Measurements from ENCODE around the gene ZBTB7C. TPM values are rescaled to one million over a fixed set of nuclear protein-coding genes. Genes with fewer than 3 reads are reported as not detected.

ZBTB7C gene
- total RNA-seq, 1 experiment from 2014 or later, result 0.32 TPM

- intact Hi-C loops (cut with micrococcal nuclease; ENCODE audit: unreplicated experiment), result no loop called here
- Histone ChIP-seq H3K4me3 (ENCODE audit: low read depth, low read length, poor library complexity, severe bottlenecking) (no peak overlapping the region), H3K27me3 (replicated peaks; ENCODE audit: insufficient read depth, low read depth, low read length, poor library complexity) (peaks cover 28% of the 10 kb centered on the region), H3K4me1 (ENCODE audit: insufficient read depth, low read length, poor library complexity, severe bottlenecking) (no peaks in the 10 kb centered on the region), H3K27ac (ENCODE audit: low read depth, low read length, poor library complexity, severe bottlenecking) (no peak overlapping the region), H3K36me3 (ENCODE audit: insufficient read depth, low read length, poor library complexity, severe bottlenecking) (no peaks in the 10 kb centered on the region), H3K9me3 (ENCODE audit: low read depth, low read length, poor library complexity, severe bottlenecking) (no peaks in the 10 kb centered on the region)
- CTCF ChIA-PET, result no interaction called here
- TF ChIP-seq CTCF (conservative IDR thresholded peaks at IDR 0.05; ENCODE audit: low read depth, low read length), result no peak
- TF ChIP-seq EZH2 (IDR thresholded peaks at IDR 0.05; ENCODE audit: borderline replicate concordance, low read depth, low read length, poor library complexity, severe bottlenecking), result no peak
- DNase-seq (ENCODE audit: low spot score), result no peak
- POLR2A ChIA-PET (ENCODE audit: low non-redundant PET), result no interaction called here
- no TSS peak for BruUV-seq (replicated peaks)
These were observed 387.8 kb downstream of the ZBTB7C start for GRCh38 chr18:48021273-48021914.

GRCh38 chr18:48020337-48021250, 388.6 kb downstream of the ZBTB7C start:
- no peak overlapping the region for H3K27ac ChIP-seq (ENCODE audit: low read depth, low read length, poor library complexity, severe bottlenecking)
- H3K27me3 ChIP-seq (replicated peaks; ENCODE audit: insufficient read depth, low read depth, low read length, poor library complexity), result peaks cover 28% of the 10 kb centered on the region
- no peaks in the 10 kb centered on the region for H3K9me3 ChIP-seq (ENCODE audit: low read depth, low read length, poor library complexity, severe bottlenecking)
- no peaks in the 10 kb centered on the region for H3K36me3 ChIP-seq (ENCODE audit: insufficient read depth, low read length, poor library complexity, severe bottlenecking)
- DNase-seq (ENCODE audit: low spot score), result no peak
- POLR2A ChIA-PET (ENCODE audit: low non-redundant PET), result no interaction called here
- no peaks in the 10 kb centered on the region for H3K4me1 ChIP-seq (ENCODE audit: insufficient read depth, low read length, poor library complexity, severe bottlenecking)
- BruUV-seq (replicated peaks), result no TSS peak
- H3K4me3 ChIP-seq (ENCODE audit: low read depth, low read length, poor library complexity, severe bottlenecking), result no peak overlapping the region
- TF ChIP-seq EZH2 (IDR thresholded peaks at IDR 0.05; ENCODE audit: borderline replicate concordance, low read depth, low read length, poor library complexity, severe bottlenecking), result no peak
- TF ChIP-seq CTCF (conservative IDR thresholded peaks at IDR 0.05; ENCODE audit: low read depth, low read length), result no peak
- intact Hi-C loops (cut with micrococcal nuclease; ENCODE audit: unreplicated experiment), result no loop called here
- CTCF ChIA-PET, result no interaction called here

- intact Hi-C loops (cut with micrococcal nuclease; ENCODE audit: unreplicated experiment), result no loop called here
- H3K4me3 ChIP-seq (ENCODE audit: low read depth, low read length, poor library complexity, severe bottlenecking), result no peak overlapping the region
- TF ChIP-seq CTCF (conservative IDR thresholded peaks at IDR 0.05; ENCODE audit: low read depth, low read length), result no peak
- no peak for TF ChIP-seq EZH2 (IDR thresholded peaks at IDR 0.05; ENCODE audit: borderline replicate concordance, low read depth, low read length, poor library complexity, severe bottlenecking)
- H3K27ac ChIP-seq (ENCODE audit: low read depth, low read length, poor library complexity, severe bottlenecking), result no peak overlapping the region
- DNase-seq (ENCODE audit: low spot score), result no peak
- no TSS peak for BruUV-seq (replicated peaks)
- H3K4me1 ChIP-seq (ENCODE audit: insufficient read depth, low read length, poor library complexity, severe bottlenecking), result no peaks in the 10 kb centered on the region
- H3K27me3 ChIP-seq (replicated peaks; ENCODE audit: insufficient read depth, low read depth, low read length, poor library complexity), result peaks cover 28% of the 10 kb centered on the region
- ChIA-PET POLR2A (ENCODE audit: low non-redundant PET) (no interaction called here), CTCF (no interaction called here)
- no peaks in the 10 kb centered on the region for H3K36me3 ChIP-seq (ENCODE audit: insufficient read depth, low read length, poor library complexity, severe bottlenecking)
- no peaks in the 10 kb centered on the region for H3K9me3 ChIP-seq (ENCODE audit: low read depth, low read length, poor library complexity, severe bottlenecking)
These were observed 389.4 kb downstream of the ZBTB7C start for GRCh38 chr18:48019557-48020325.
